ENCODE results near the gene KRT40. TPM values are rescaled to one million over a fixed set of nuclear protein-coding genes. Genes with fewer than 3 reads are reported as not detected.

KRT40 gene
- total and polyA plus RNA-seq, 9 of the 15 experiments (the other 6 are each of a cell fraction or from before 2014, with no cell fraction given): not detected

GRCh38 chr17:40961591-40961990 is 22.5 kb downstream of the KRT40 start (continued):
- TF ChIP-seq, protein P1, sequence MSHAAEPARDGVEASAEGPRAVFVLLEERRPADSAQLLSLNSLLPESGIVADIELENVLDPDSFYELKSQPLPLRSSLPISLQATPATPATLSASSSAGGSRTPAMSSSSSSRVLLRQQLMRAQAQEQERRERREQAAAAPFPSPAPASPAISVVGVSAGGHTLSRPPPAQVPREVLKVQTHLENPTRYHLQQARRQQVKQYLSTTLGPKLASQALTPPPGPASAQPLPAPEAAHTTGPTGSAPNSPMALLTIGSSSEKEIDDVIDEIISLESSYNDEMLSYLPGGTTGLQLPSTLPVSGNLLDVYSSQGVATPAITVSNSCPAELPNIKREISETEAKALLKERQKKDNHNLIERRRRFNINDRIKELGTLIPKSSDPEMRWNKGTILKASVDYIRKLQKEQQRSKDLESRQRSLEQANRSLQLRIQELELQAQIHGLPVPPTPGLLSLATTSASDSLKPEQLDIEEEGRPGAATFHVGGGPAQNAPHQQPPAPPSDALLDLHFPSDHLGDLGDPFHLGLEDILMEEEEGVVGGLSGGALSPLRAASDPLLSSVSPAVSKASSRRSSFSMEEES (CRISPR knock-in tag; IDR thresholded peaks at IDR 0.05): no peak
- TF ChIP-seq SETDB1 (IDR thresholded peaks at IDR 0.05; ENCODE audit: low read length) (no peak), ZNF696 (CRISPR knock-in tag; conservative IDR thresholded peaks at IDR 0.05) (no peak), TAF1 (IDR thresholded peaks at IDR 0.05; ENCODE audit: control insufficient read depth, extremely low read depth, insufficient read depth, low read length, severe bottlenecking) (no peak), ZBTB1 (CRISPR knock-in tag; IDR thresholded peaks at IDR 0.05; ENCODE audit: borderline replicate concordance, low read depth) (no peak), TFAP4 (CRISPR knock-in tag; IDR thresholded peaks at IDR 0.05; ENCODE audit: borderline replicate concordance) (no peak), ATF4 (CRISPR knock-in tag; IDR thresholded peaks at IDR 0.05) (no peak), ELK3 (CRISPR knock-in tag; IDR thresholded peaks at IDR 0.05) (no peak)
- TF ChIP-seq, protein P2, sequence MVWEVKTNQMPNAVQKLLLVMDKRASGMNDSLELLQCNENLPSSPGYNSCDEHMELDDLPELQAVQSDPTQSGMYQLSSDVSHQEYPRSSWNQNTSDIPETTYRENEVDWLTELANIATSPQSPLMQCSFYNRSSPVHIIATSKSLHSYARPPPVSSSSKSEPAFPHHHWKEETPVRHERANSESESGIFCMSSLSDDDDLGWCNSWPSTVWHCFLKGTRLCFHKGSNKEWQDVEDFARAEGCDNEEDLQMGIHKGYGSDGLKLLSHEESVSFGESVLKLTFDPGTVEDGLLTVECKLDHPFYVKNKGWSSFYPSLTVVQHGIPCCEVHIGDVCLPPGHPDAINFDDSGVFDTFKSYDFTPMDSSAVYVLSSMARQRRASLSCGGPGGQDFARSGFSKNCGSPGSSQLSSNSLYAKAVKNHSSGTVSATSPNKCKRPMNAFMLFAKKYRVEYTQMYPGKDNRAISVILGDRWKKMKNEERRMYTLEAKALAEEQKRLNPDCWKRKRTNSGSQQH (CRISPR knock-in tag; IDR thresholded peaks at IDR 0.05): no peak

Measured in K562 (cell line).